Fibroblast of pulmonary artery (primary cell): Measurements from ENCODE around the gene EMC7.
"Not testable (repeated sequence)": the region's sequence is repeated elsewhere in the genome, so short reads cannot be mapped to it uniquely, and the experiment has no call there.

Experiments
- DNase-seq: peaks from one replicate; pipeline ENCODE4 v3.0.0-alpha.2; 2010; ENCODE audit warnings: low read depth
- H3K4me3 ChIP-seq: replicated peaks from 2 replicates; pipeline ENCODE4 v1.5.1; 2011; ENCODE audit warnings: low read depth, mild to moderate bottlenecking, control low read depth, low read length, moderate library complexity
- CTCF ChIP-seq: IDR thresholded peaks from 2 replicates; pipeline ENCODE4 v1.5.1; 2011; ENCODE audit warnings: mild to moderate bottlenecking, control low read depth, low read length, inconsistent platforms; ENCODE audit errors: missing control alignments

EMC7 gene

GRCh38 chr15:34065261-34065660, 36.4 kb downstream of the EMC7 start:
- no peak for DNase-seq
- no peak overlapping the region for H3K4me3 ChIP-seq
- no peak for TF ChIP-seq CTCF

- no peak overlapping the region for H3K4me3 ChIP-seq
- no peak for TF ChIP-seq CTCF
- DNase-seq, result no peak
Measured at GRCh38 chr15:34064438-34064837, 37.2 kb downstream of the EMC7 start.

GRCh38 chr15:34059946-34060345, 41.7 kb downstream of the EMC7 start:
- DNase-seq, result no peak
- TF ChIP-seq CTCF, result no peak
- no peak overlapping the region for H3K4me3 ChIP-seq

- TF ChIP-seq CTCF, result no peak
- no peak for DNase-seq
- no peak overlapping the region for H3K4me3 ChIP-seq
Measured at GRCh38 chr15:34059476-34059875, 42.2 kb downstream of the EMC7 start.

- no peak for TF ChIP-seq CTCF
- H3K4me3 ChIP-seq, result no peak overlapping the region
- no peak for DNase-seq
Measured at GRCh38 chr15:34056911-34057310, 44.8 kb downstream of the EMC7 start.

- no peak for TF ChIP-seq CTCF
- DNase-seq, result peak; percentile 97
- H3K4me3 ChIP-seq, result no peak overlapping the region
Measured at GRCh38 chr15:34055868-34056595, 45.6 kb downstream of the EMC7 start.

- no peak overlapping the region for H3K4me3 ChIP-seq
- no peak for TF ChIP-seq CTCF
- no peak for DNase-seq
Measured at GRCh38 chr15:34054081-34054707, 47.5 kb downstream of the EMC7 start.

- not testable (repeated sequence) for DNase-seq, H3K4me3 ChIP-seq
Measured at GRCh38 chr15:34050385-34050784, 51.3 kb downstream of the EMC7 start.
